Measurements from ENCODE around the gene POU2F2.

DNA sequence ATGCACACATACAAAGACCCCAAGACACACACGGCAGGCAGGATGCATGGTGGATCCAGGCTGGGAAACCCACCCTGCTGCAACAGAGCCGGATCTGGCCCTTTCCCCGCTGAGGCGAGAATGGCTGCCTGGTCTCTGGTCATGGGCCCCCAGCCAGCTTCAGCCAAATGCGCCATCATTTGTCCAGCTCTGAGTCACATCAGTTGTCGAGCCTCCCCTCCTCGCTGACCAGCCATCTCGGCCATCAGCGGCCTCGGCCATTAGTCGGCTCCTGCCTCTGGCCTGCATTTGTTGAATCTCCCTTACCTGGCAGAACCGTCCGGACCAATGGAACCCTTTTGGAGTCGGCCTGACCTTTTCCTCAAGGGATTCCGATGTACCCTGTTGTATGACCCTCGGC, 38.5 kb upstream of the POU2F2 start:
- TF ChIP-seq CTCF (conservative IDR thresholded peaks at IDR 0.05) (no peak), EZH2 (IDR thresholded peaks at IDR 0.05; ENCODE audit: low read depth) (no peak)
